ENCODE results near the gene GNPTAB.
"Not testable (repeated sequence)": the region's sequence is repeated elsewhere in the genome, so short reads cannot be mapped to it uniquely, and the experiment has no call there.

GNPTAB gene

DNA sequence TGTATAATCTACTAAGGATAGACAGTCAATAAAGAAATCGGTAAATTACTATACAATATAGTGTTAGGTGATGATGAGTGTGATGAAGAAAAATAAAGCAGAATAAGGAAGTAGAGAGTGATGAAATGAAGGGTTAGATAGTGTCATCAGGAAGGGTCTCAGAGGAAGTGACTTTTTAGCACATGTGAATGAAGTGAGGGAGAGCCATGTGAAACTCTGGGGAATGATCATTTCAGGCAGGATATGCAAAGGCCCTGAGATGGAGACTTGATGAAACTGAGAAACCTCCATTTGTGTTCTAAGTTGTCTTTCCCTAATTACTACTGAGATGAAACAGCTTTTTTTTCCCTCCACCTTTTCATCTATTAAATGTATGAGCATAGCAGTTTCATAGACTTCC is 19.4 kb upstream of the GNPTAB start:
- no peak for DNase-seq

DNA sequence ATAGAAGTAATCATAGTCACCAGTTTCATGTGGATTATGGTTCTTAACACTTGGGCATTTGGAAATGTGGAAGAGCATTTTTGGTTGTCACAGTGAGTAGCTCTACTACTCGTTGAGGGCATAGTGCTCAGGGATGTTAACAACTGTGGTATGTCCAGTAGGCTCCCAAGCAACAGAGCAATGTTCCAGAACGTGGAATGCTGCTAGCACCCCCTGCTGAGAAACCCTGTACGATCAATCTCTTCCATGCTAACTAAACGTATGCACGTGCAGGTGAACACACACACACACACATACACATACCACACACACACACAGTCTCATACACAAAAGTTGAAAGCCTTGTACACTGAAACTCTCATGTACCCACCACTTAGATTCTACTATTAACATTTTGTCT is 16.6 kb upstream of the GNPTAB start:
- no peak for DNase-seq

DNA sequence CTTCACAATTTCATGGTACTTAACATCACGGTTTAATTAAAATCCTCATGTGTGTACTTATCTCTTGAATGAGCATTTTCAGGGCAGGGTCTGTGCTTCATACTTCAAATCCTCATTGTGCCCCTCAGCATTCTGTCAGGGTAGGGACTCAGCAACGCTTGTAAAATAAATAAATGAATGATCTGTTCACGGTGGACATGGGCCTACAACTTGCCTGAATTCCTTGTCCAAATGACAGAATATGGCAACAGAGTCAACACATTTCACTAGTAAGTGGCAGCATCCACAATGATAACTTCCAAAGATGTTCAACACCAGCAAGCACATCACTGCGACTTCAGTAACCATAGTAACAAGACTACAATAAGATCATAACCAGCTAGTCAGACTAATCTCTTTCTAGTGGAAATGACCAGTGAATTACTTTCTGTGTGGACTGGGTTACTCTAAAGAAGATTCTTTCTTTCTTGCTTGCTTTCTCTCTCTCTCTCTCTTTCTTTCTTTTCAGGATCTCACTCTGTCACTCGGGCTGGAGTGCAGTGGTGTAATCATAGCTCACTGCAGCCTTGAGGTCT is 14.5 kb upstream of the GNPTAB start:
- DNase-seq = no peak

DNA sequence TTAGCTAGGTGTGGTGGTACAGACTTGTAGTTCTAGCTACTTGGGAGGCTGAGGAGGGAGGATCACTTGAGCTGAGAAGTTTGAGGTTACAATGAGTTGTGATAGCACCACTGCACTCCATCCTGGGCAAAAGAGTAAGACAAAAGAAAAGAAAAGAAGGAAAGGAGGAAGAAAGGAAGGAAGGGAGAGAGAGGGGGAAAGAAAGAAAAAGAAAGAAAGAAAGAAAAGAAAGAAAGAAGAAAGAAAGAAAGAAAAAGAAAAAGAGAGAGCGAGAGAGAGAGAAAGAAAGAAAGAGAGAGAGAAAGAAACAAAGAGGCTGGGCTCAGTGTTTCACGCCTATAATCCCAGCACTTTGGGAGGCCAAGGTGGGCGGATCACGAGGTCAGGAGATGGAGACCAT is 10.3 kb upstream of the GNPTAB start:
- DNase-seq = no peak

DNA sequence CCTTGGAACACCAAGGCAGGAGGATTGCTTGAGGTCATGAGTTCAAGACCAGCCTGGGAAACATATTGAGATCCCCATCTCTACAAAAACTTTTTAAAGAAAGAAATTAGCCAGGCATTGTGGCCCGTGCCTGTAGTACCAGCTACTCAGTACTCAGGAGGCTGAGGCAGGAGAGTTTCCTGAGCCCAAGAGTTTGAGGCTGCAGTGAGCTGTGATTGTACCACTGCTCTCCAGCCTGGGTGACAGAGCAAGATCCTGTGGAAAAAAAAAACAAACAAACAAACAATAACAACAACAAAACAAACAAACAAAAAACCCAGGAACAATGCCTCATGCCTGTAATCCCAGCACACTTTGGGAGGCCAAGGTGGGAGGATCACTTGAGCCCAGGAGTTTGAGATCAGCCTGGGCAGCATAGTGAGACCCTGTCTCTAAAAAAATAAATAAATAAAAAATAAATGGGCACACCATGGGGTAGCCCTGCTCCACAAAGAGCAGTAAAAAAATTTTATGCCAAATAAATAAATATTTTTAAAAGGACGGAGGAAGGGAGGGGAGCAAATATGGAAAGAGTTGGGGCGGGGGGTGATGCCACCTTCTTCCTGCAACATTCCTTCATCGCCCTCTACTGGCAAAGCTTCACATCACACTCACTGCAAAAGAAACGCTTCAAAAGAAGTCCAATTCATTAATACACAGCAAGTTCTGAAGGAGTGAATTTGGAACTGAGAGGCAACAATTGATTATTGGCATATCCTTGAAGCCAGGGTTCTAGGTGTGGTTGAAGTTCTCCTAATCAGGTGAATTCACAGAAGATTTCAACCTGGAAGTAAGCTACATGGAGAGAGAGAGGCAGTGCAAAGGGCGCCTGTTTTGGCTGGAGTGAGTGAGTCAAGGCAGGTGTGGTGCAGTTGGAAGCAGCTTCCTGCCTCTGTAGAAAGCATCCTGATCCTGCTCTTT is 8.8 kb upstream of the GNPTAB start:
- DNase-seq = peak in 1 of 2 experiments; percentile 34

DNA sequence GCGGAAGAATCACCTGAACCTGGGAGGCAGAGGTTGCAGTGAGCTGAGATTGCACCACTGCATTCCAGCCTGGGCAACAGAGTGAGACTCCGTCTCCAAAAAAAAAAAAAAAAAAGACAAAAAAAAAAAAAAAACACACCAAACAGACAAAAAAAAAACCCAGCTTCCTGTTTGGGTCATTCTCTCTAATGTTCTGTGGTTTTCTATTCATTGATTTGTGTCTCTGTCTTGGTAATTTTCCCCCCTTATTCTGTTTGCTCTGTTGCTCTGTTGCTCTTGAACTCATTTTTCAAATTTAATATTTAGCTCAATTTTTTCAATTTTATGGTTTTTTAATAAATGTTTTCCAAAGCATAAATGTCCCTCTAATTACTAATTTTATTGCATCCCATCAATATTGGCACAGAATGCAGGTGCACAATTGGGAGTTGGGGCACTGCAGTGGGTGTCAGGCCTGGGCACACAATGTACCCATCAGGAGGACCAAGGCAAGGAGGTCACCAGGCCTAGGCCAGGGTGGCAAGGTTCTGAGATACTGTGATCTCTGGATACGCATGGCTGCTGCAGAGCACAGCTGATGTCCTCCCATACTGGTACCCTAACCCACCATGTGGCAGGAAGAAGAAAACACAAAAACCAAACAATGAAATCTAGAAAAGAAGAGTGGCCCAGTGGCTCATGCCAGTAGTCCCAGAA is 8.0 kb upstream of the GNPTAB start:
- DNase-seq = no peak

DNA sequence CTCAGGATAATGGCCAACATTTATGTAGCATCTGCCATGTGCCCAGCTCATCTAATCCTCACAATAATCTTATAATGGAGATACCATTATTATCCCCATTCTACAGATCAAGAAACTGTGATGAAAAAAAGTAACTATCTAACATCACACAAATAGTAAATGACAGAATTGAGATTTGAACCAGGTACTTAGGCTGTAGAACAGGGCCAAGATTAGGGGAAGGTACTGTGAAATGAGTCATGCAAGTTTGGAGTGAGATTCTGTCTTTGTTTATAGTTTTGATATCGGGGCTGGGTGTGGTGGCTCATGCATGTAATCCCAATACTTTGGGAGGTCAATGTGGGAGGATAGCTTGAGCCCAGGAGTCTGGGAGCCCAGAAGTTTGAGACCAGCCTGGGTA is 1.3 kb upstream of the GNPTAB start:
- no peak for DNase-seq

DNA sequence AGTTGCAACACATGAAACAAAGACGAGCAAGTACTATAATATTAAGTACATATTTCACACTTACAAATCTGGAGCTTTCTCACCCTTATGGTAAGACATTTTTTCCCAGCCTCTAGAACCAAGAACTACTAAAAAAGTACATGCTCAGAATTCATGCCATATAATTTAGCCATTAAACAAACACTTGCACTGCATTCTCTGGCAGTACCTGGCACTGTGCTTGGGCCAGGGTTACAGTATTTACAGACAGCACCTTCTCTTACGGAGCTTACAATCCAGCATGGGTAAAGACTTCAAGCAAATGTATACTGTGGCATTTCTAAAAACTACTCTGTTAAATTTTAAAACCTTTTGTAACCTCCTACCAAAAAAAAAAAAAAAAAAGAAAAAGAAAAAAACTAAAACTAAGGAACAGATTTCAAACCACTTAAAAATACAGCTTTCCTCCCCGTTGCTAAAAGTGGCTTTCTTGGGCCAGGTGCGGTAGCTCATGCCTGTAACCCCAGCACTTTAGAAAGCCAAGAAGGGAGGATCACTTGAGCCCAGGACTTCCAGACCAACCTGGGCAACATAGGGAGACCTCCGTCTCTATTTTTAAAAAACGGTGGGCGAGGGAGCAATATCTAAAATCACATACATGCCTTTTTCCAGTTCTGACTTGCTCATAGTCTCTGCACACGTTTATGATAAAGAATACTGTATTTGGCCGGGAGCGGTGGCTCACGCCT is 956 bp downstream of the GNPTAB start:
- no peak for DNase-seq

DNA sequence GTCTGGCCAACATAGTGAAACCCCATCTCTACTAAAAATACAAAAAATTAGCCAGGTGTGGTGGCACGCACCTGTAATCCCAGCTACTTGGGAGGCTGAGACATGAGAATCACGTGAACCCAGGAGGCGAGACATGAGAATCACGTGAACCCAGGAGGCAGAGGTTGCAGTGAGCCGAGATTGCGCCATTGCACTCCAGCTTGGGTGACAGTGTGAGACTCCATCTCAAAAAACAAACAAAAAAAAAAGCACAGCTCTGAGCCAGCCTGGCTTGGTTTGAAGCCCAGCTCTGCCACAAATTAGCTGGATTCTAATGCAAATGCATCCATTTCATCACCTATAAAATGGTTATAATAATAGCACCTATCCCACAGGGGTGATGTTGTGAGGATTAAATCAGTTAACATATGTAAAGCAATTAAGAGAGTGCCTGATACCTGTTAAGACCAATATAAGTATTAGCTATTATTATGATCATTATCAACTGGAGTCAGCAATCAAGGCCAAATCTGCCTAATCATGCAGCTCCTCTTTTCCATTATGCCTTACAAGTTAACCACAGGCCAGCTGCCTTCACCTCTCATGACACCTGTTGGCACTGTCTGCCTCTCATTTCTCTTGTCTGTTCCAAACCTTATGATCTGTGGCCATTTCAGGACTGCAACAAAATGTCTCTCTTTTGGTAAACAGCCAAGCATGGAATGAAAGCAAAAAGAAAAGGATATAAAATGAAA is 2.1 kb downstream of the GNPTAB start:
- no peak for DNase-seq

DNA sequence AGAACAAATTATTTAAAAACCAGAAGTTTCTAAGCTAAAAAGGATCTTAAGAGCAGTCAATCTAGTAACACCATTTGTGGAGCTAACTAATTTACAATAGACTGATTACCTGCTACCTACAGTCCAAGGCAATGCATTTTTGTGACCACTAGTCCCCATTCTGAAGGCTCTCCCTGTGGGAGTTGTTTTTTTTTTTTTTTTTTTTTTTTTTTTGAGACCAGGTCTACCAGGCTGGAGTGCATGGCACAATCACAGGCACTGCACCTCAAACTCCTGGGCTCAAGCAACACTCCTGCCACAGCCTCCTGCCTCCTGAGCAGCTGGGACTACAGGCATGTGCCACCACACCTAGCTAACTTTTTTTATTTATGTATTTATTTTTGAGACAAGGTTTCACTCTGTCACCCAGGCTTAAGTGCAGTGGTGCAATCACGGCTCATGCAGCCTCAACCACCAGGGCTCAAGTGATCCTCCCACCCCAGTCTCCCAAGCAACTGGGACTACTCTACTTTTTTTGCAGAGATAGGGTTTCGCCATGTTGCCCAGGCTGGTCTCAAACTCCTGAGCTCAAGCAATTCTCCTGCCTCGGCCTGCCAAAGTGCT is 3.9 kb downstream of the GNPTAB start:
- no peak for DNase-seq

DNA sequence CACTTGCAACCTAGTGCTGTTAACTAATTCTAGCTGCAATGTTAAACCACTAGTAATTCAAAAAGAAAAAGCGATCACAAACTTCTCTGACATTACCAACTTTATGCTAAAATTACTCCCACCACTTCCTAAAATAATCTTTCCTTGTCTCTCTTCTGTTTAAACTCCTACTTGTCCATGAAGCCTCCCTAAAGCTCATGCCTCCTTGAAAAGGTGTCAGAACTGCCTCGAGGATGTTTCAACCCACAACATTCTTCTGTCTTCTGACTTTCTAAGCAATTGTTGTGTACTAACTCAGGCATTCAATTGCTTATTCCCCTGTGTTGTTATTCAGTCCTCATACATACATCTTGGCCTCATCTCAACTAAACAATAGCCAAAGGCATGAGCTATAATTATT is 5.9 kb downstream of the GNPTAB start:
- DNase-seq = no peak

DNA sequence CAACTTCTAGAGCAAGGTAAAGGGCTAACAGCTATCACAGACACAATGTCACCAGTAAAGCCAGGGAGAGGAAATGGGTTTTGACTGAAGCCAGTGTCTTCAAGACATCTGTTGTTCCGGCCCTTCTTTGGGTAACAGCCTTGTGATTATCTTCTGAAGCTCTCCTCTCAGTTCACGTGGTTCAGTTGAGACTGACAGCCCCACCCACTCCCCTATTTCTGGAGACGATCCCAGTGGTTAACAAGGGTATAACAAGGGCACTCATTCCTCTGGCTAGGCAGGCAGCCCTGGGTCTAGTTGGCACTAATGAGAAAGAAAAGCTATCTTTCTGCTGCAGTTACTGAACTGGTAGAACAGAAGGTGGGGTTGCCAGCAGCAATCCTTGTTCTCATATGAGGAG is 6.9 kb downstream of the GNPTAB start:
- no peak for DNase-seq

DNA sequence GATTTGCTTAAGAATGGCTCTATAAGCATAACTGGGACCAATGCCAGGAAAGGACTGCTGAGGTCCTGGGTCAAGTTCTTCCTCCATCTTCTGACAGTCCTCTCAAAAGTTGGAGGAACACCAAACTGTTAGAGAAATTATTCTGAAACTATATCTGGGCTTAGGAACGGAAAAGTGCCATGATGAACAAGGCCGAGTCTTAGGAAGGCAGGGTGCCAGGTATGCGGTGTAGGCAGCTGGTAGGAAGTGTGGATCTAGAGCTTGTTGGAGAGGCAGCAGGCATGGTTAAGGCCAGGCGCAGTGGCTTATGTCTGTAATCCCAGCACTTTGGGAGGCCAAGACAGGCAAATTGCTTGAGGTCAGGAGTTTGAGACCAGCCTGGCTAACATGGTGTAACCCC is 7.7 kb downstream of the GNPTAB start:
- no peak for DNase-seq

DNA sequence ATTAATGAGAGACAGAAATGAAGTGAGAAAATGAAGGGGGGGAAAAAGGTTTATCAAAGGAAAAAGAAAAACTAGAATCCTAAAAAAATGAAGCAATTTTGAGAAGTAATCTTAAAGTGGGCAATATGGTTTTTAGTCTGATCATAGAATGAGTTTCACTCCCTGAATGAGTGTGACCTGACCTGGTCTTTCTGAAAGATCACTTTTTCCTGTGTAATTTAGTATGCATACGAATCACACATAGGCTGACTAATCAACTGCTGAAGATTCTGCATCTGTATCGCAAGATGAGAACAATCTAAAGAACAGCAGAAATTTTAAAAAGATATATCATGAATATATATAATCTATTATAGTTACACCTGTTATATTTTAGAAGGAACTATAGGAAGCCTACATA is 11.3 kb downstream of the GNPTAB start:
- DNase-seq = no peak

DNA sequence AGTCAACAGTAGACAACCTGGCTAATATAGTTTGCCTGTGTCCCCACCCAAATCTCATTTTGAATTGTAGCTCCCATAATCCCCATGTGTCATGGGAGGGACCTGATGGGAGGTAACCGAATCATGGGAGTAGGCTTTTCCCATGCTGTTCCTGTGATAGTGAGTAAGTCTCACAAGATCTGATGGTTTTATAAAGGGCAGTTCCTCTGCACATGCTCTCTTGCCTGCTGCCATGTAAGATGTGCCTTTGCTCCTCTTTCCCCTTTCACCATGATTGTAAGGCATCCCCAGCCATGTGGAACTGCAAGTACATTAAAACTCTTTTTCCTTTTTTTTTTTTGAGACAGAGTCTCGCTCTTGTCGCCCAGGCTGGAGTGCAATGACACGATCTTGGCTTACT is 12.1 kb downstream of the GNPTAB start:
- DNase-seq = not testable (repeated sequence)

DNA sequence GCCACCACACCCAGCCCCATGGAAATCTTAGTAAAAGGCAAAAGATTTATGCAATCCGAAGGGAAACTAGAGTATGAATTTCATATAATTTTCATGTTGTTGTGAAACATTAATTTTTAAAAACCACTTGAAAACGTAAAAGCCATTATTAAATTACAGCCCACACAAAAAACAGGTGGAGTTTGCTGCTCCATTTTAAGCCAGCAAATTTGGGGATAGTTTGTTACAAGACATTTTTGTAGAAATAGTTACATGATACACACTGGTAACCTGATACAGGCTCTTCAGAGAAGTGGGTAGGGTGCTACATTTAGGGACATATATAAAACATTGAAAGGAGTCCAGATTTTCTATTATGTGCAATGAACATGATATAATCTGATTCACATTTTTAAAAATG is 17.6 kb downstream of the GNPTAB start:
- DNase-seq = no peak

DNA sequence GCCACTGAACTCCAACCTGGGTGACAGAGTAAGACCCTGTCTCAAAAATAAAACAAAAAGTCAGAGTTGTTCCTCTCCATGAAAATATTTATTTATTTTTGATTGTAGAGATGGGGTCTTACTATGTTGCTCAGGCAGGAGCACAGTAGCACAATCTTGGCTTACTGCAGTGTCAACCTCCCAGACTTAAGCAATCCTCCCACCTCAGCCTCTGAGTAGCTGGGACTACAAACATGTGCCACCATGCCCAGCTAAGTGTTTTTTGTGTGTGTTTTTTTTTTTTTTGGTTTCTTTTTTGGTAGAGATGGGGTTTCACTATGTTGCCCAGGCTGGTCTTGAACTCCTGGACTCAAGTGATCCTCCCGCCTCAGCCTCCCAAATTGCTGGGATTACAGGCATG is 18.0 kb downstream of the GNPTAB start:
- not testable (repeated sequence) for DNase-seq

DNA sequence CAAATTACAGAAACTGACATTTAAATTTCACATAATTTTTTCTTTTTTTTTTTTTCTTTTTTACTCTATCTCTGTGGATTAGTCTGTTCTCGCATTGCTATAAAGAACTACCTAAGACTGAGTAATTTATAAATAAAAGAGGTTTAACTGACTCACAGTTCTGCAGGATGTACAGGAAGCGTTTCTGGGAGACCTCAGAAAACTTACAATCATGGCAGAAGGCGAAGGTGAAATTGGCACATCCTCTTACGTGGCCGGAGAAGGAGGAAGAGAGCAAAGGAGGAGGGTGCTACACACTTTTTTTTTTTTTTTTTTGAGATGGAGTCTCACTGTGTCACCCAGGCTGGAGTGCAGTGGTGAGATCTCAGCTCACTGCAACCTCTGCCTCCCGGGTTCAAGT is 19.4 kb downstream of the GNPTAB start:
- not testable (repeated sequence) for DNase-seq

DNA sequence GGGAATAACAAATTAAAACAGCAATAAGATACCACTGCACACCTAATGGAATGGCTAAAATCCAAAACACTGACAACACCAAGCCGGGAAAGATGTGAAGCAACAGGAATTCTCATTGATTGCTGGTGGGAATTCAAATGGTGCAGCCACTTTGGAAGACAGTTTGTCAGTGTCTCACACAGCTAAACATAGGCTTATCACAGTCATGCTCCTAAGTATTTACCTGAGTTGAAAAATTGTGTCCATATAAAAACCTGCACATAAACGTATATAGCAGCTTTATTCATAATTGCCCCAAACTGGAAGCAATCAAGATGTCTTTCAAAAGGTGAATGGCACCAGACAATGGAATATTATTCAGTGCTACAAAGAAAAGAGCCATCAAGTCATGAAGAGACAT is 21.6 kb downstream of the GNPTAB start:
- no peak for DNase-seq

DNA sequence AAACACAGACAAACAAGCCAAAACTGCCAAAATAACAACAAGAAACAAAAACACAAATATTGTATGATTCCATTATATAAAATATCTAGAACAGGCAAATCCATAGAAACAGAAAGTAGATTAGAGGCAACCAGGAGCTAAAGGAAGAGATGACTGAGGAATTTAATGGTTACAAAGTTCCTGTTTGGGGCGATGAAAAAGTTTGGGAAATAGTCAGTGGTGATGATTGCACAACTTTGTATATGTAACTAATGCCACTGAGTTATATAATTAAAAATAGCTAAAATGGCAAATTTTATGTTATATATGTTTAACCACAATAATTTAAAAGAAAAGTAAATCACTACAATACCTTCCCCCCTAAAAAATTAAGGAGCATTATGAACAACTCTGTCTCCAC is 24.5 kb downstream of the GNPTAB start:
- no peak for DNase-seq

DNA sequence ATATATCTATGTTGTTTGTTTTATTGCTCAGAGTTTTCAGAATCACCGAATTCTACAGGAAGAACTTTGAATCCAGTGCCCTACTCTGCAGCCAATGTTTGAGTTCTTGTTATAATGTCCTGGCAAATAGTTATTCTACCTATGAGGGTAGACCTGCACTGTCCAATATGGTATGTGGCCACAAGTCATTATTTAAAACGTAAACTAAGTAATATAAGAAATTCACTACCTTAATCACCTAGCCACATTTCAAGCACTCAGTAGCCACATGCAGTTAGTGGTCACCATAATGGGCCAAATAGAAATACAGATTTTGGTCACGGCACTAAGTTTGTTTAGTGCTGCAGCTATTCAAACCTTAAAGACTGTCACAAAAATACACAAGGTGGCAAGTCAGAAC is 26.4 kb downstream of the GNPTAB start:
- no peak for DNase-seq

DNA sequence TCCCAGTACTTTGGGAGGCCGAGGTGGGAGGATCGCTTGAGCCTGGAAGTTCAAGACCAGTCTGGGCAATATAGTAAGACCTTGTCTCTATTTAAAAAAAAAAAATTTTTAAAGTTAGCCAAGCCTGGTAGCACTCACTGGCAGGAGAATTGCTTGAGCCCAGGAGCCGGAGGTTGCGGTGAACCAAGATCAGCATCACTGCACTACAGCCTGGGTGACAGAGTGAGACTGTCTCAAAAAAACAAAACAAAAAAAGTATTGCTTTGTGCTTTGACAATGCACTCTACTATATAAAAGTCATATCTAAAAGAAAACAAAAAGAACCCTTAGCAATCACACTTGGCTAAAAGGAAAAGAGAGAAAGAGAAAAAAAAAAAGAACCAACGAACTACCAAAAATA is 26.8 kb downstream of the GNPTAB start:
- no peak for DNase-seq

All from NCI-H1930 (cell line).